COLO668 (cell line): Measurements from ENCODE around the gene COBLL1.

ENCODE experiments used
- DNase-seq: peaks from one replicate; lab custom pipeline; 2025; ENCODE audit not compliant: unreplicated experiment; lab: John Stamatoyannopoulos, UW

The COBLL1 gene

DNA sequence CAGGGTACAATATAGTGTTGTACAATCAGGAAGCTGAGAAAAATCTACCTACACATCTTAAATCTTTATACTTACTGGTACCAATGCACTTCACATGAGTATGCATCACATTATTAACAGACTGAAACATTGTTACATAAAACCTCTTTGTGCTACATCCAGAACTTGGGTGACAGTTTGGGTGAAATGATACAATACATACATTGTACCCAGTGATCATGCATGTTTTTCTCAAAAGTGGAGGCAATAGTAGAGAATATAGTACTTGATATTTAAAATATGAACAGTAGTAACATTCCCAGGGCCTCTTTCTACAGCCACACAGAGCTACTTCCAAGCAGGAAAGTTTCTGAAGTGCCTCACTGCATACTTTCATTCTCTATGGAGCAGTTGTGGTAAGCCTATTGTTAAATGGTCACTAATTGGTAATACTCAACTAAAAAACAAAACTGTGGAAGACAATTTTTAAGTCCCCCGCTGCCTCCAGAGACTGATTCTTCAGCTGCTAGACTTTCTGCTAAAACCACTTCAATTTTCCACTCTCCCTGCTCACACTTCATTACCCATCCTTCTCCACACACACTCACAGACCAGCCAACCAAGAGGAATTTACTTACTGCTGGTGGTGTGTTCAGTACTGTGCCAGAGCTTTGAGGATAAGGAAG is 197.5 kb downstream of the COBLL1 start:
- DNase-seq, result no peak

DNA sequence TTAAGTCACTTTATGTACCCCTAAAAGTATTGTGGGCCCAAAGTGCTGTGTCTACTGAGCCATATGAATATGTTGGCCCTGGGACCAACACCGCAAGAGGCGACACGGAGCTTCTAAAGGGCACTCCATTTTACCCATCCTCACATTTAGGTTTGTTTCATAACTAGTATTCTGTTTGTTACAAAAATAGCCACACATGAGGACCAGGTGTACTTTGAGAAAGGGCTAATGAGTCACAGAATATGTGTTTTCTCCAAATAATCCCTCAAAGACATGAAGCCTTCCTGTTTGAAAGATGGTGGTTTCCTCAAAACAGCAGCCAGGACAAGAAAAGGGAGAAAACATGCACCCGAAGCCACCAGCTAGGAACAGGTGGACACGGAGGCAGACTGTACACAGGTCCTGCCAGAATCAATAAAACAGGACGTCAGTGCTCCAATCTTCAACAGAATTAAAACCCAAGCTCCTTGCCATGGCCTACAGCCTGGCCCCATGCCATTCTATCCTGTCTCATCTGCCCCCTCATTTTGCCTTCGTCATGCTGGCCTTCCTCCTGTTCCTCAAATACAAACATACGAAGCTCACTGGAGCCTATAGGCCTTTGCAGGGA is 198.6 kb downstream of the COBLL1 start:
- DNase-seq, result no peak

DNA sequence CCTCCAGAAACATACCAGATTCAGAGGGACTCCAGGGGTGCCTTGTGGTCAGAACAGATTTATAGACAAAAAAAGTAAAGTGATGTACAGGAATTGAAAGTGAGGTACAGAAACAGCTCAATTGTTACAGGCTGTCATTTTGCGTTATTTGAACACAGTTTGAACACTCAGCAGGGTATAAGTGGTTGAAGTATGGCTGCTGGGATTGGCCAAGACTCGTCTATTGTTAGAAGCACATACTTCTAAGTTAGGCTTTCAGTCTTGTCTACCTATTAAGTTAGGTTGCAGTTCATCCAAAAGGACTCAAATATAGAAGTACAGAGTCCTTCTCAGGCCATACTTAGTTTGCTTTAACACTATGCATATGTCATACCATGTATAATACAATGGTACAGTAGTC is 199.4 kb downstream of the COBLL1 start:
- DNase-seq, result no peak
